ENCODE results near the gene TET1.
A peak's percentile ranks its signal among the peaks of the same experiment; 100 is the strongest.
"Not testable (repeated sequence)": the region's sequence is repeated elsewhere in the genome, so short reads cannot be mapped to it uniquely, and the experiment has no call there.

The TET1 gene

DNA sequence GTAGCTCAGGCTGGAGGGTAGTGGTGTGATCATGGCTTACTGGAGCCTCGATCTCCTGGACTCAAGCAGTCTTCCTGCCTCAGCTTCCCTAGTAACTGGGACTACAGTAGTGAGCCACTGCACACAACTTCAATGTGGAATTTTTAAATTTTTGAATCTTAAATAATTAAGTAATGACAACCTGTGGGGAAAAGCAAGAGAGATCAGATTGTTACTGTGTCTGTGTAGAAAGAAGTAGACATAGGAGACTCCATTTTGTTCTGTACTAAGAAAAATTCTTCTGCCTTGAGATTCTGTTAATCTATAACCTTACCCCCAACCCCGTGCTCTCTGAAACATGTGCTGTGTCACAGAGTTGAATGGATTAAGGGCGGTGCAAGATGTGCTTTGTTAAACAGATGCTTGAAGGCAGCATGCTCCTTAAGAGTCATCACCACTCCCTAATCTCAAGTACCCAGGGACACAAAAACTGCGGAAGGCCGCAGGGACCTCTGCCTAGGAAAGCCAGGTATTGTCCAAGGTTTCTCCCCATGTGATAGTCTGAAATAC is 34.6 kb upstream of the TET1 start:
- not testable (repeated sequence) for H3K27me3 ChIP-seq (ENCODE audit: low read length); H3K79me2 ChIP-seq (ENCODE audit: insufficient read depth, low read length); H4K20me1 ChIP-seq (ENCODE audit: low read depth, low read length); H3K27ac ChIP-seq (ENCODE audit: low read depth, low read length); H3K9me2 ChIP-seq (replicated peaks; ENCODE audit: insufficient read depth, low read length); H3K9ac ChIP-seq (ENCODE audit: low read length); H3K9me3 ChIP-seq (ENCODE audit: insufficient read depth, low read length); H3F3A ChIP-seq (ENCODE audit: insufficient read depth); H3K36me3 ChIP-seq (ENCODE audit: low read length); H3K4me2 ChIP-seq (ENCODE audit: low read depth, low read length, poor library complexity, severe bottlenecking); H2AFZ ChIP-seq (ENCODE audit: low read depth, low read length, severe bottlenecking); H3K4me3 ChIP-seq (ENCODE audit: insufficient read depth, low read length, poor library complexity, severe bottlenecking)

DNA sequence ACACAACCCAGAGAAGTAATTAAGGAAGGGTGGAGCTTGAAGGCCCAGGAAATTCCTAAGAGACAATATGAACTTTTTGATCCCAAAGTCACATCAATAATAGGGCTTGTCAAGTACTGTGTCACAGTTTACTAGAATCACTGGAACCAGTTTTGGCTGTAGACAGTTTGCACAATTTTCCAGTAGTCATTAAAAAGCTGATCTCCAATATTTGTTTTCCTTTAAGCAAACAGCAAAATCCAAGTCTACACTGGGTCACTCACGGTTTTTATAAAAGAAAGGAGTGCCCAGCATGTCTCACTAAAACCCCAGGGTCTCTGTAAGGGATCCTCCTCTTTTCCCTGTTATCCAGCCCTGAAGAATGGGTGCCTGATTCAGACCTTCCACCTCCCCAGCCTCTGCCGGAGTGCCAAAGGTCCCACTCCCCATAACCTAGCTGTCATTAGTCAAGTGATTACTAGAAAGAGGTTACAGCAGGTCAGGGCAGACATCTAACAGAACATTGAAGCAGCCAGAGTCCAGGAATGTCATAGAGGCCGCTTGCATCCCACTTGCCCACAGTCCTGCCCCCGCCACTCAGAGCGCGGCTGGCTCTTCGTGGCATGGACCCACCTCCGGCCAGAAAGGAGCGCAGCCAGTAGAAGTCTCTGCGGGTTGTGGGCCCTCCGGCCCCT is 33.4 kb upstream of the TET1 start:
- TF ChIP-seq EZH2phosphoT487 (conservative IDR thresholded peaks at IDR 0.05; ENCODE audit: low read length): no peak
- TF ChIP-seq, protein P1, sequence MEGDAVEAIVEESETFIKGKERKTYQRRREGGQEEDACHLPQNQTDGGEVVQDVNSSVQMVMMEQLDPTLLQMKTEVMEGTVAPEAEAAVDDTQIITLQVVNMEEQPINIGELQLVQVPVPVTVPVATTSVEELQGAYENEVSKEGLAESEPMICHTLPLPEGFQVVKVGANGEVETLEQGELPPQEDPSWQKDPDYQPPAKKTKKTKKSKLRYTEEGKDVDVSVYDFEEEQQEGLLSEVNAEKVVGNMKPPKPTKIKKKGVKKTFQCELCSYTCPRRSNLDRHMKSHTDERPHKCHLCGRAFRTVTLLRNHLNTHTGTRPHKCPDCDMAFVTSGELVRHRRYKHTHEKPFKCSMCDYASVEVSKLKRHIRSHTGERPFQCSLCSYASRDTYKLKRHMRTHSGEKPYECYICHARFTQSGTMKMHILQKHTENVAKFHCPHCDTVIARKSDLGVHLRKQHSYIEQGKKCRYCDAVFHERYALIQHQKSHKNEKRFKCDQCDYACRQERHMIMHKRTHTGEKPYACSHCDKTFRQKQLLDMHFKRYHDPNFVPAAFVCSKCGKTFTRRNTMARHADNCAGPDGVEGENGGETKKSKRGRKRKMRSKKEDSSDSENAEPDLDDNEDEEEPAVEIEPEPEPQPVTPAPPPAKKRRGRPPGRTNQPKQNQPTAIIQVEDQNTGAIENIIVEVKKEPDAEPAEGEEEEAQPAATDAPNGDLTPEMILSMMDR (IDR thresholded peaks at IDR 0.05; ENCODE audit: insufficient read depth, low read length, poor library complexity, severe bottlenecking): no peak
- H3K79me2 ChIP-seq (ENCODE audit: insufficient read depth, low read length): peaks cover 9% of the 10 kb centered on the region

DNA sequence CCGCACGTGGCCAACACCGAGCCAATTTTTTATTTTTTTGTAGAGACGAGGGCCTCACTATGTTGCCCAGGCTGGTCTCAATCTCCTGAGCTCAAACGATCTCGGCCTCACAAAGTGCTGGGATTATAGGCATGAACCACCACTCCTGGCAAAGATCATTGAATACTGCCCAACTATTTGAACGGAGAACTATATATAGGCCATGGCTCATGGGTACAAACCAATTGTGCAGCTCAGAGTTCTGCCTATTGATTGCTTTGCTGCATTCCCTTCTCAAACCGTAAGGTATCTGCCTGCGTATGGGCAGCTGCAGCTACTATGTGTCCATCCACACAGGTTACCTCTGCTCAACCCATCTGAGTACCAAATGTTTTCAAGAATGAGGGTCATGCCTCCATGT is 23.2 kb upstream of the TET1 start:
- H3K27ac ChIP-seq (ENCODE audit: low read depth, low read length): no peak overlapping the region
- H3K36me3 ChIP-seq (ENCODE audit: low read length): no peaks in the 10 kb centered on the region
- no peak overlapping the region for H3K4me2 ChIP-seq (ENCODE audit: low read depth, low read length, poor library complexity, severe bottlenecking)
- H3K9me3 ChIP-seq (ENCODE audit: insufficient read depth, low read length): no peaks in the 10 kb centered on the region
- H3K9me2 ChIP-seq (replicated peaks; ENCODE audit: insufficient read depth, low read length): no peaks in the 10 kb centered on the region
- no peak overlapping the region for H3K4me3 ChIP-seq (ENCODE audit: insufficient read depth, low read length, poor library complexity, severe bottlenecking)
- H3F3A ChIP-seq (ENCODE audit: insufficient read depth): no peaks in the 10 kb centered on the region
- no peaks in the 10 kb centered on the region for H3K79me2 ChIP-seq (ENCODE audit: insufficient read depth, low read length)
- no peak overlapping the region for H2AFZ ChIP-seq (ENCODE audit: low read depth, low read length, severe bottlenecking)
- no peaks in the 10 kb centered on the region for H3K27me3 ChIP-seq (ENCODE audit: low read length)
- H3K9ac ChIP-seq (ENCODE audit: low read length): no peak overlapping the region
- no peak for TF ChIP-seq EZH2phosphoT487 (conservative IDR thresholded peaks at IDR 0.05; ENCODE audit: low read length)
- TF ChIP-seq, protein P1 (IDR thresholded peaks at IDR 0.05; ENCODE audit: insufficient read depth, low read length, poor library complexity, severe bottlenecking): no peak
- H4K20me1 ChIP-seq (ENCODE audit: low read depth, low read length): no peaks in the 10 kb centered on the region

More for the DNA sequence above, 33.4 kb upstream of the TET1 start:
- H3K4me2 ChIP-seq (ENCODE audit: low read depth, low read length, poor library complexity, severe bottlenecking): peak overlapping the region; percentile 88
- H3K4me3 ChIP-seq (ENCODE audit: insufficient read depth, low read length, poor library complexity, severe bottlenecking): peak overlapping the region; percentile 91
- peak overlapping the region; percentile 86 for H3K9ac ChIP-seq (ENCODE audit: low read length)
- H3K27ac ChIP-seq (ENCODE audit: low read depth, low read length): no peak overlapping the region
- H3K36me3 ChIP-seq (ENCODE audit: low read length): no peaks in the 10 kb centered on the region
- peak overlapping the region; percentile 89 for H2AFZ ChIP-seq (ENCODE audit: low read depth, low read length, severe bottlenecking)
- no peaks in the 10 kb centered on the region for H3K9me2 ChIP-seq (replicated peaks; ENCODE audit: insufficient read depth, low read length)
- H3F3A ChIP-seq (ENCODE audit: insufficient read depth): peaks cover 4% of the 10 kb centered on the region; the same call in 1 of the 2 replicates
- H3K27me3 ChIP-seq (ENCODE audit: low read length): no peaks in the 10 kb centered on the region
- H4K20me1 ChIP-seq (ENCODE audit: low read depth, low read length): no peaks in the 10 kb centered on the region
- no peaks in the 10 kb centered on the region for H3K9me3 ChIP-seq (ENCODE audit: insufficient read depth, low read length)

DNA sequence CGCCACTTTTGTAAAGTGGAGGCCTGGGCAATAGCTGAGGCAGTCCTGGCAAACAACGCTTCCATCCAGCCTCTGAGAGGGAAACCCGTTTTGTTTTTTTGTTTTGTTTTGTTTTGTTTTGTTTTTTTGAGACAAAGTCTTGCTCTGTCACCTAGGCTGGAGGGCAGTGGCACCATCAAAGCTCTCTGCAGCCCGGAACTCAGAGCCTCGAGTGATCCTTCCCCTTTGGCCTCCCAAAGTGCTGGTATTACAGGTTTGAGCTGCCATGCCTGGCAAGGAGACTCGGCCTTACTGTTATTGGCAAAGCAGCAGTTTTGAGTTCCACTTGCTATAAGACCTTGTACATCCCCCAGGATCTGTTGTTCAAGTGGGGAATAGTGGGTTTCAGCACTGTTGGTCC is 22.3 kb upstream of the TET1 start:
- H3K4me2 ChIP-seq (ENCODE audit: low read depth, low read length, poor library complexity, severe bottlenecking): no peak overlapping the region
- no peak for TF ChIP-seq EZH2phosphoT487 (conservative IDR thresholded peaks at IDR 0.05; ENCODE audit: low read length)
- TF ChIP-seq, protein P1 (IDR thresholded peaks at IDR 0.05; ENCODE audit: insufficient read depth, low read length, poor library complexity, severe bottlenecking): no peak
- H3K27ac ChIP-seq (ENCODE audit: low read depth, low read length): no peak overlapping the region
- no peaks in the 10 kb centered on the region for H3K9me2 ChIP-seq (replicated peaks; ENCODE audit: insufficient read depth, low read length)
- H3K79me2 ChIP-seq (ENCODE audit: insufficient read depth, low read length): no peaks in the 10 kb centered on the region
- H3K4me3 ChIP-seq (ENCODE audit: insufficient read depth, low read length, poor library complexity, severe bottlenecking): no peak overlapping the region
- no peak overlapping the region for H2AFZ ChIP-seq (ENCODE audit: low read depth, low read length, severe bottlenecking)
- H3K9ac ChIP-seq (ENCODE audit: low read length): no peak overlapping the region
- H3K36me3 ChIP-seq (ENCODE audit: low read length): no peaks in the 10 kb centered on the region
- H3K27me3 ChIP-seq (ENCODE audit: low read length): no peaks in the 10 kb centered on the region
- H3F3A ChIP-seq (ENCODE audit: insufficient read depth): no peaks in the 10 kb centered on the region
- H4K20me1 ChIP-seq (ENCODE audit: low read depth, low read length): no peaks in the 10 kb centered on the region
- H3K9me3 ChIP-seq (ENCODE audit: insufficient read depth, low read length): no peaks in the 10 kb centered on the region
